Femur (tissue), 1 donor: ENCODE data around the gene SPDL1.

Experiments
- DNase-seq: peaks from one replicate; pipeline ENCODE4 v3.0.0-alpha.2; 2017

The SPDL1 gene

DNA sequence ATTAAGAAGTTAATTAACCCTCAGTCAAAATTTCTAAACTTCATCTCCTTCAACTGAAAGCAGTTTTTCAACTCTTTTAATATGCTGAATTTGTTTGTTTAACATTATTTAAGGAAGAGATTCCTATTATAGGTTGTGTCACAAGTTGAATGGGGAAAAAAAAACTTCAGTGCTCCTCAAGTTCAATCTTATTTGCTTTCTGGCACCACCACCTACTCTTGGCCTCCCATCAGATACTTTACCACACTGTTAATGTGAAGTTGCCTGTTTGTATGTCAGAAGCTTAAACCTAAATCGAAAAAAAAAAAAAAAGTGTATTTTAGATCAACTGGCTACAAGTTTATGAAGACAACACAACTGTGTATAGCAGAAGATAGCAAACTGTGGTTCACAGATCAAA, 49.4 kb downstream of the SPDL1 start:
- no peak for DNase-seq

DNA sequence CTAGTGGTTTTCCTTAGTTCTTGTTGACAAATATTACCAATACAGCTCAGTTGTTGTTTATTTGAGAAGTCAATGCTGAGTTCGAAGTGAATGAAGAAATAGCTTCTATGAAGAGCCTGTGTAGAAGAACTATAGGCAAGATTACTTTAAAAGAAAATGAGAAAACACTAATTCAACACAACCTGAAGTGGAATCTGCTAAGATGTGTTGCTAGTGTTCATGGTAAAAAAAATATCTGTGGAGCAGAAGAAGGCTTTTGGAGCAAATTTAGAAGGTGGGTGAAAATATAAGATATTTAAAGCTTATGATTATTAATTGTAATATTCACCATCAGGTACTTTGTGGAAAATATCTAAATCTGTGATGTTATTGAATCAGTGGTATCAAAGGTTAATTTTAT, 51.0 kb downstream of the SPDL1 start:
- DNase-seq: no peak

GRCh38 chr5:169635936-169636335, 52.4 kb downstream of the SPDL1 start:
- DNase-seq: no peak

- DNase-seq: no peak
Observed at GRCh38 chr5:169636477-169637084, 53.0 kb downstream of the SPDL1 start.

DNA sequence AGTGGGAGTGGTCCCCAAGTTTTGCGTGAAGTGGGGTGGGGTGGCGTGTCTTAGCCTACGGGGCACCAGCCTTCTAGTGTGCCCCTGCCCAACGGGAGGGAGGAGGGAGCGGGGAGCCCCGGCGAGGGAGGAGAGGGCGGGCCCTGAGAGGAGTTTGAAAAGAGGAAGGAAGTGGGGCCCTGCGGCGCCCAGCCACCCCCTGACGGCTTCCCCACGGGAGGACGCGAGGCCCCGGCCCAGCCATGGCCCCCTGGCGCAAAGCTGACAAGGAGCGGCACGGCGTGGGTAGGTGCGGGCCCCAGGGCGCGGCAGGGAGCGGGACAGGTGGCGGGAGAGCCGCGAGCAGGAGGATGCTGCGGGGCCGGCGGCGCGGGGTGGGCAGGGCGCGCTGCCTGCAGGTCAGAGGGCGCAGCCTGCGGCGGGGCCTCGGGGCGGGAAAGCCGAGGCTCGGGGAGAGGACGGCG, 53.5 kb downstream of the SPDL1 start, which contains the start of gene DOCK2:
Gene DOCK2 (plus strand): TSS at position 191 of the 464 bp plus-strand sequence. CDS start 52 bp downstream, at position 243.
- DNase-seq: peak; percentile 53

- peak; percentile 29 for DNase-seq
Observed at GRCh38 chr5:169637549-169638121, 54.1 kb downstream of the SPDL1 start.

- peak; percentile 36 for DNase-seq
Observed at GRCh38 chr5:169641253-169641652, 57.7 kb downstream of the SPDL1 start.

GRCh38 chr5:169646856-169647255, 63.3 kb downstream of the SPDL1 start:
- DNase-seq: no peak

DNA sequence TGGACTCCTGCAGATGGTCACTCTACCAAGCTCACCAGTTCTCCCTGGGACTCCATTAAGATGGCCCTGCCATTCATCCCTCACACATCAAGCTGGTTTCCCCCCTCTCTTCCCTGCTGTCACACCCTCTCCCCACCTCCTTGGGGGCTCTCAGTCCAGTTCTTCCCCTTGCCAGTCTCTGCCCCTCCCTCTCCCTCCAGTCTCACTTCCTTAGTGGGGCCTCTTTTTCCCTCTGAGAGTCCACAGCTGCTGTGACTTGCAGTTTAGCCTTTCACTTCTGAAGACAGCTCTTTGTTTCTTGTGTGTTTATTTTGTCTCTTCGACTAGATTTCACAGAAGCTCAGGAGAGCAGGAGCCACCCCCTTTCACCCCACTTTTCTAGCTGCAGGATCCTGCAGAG, 64.0 kb downstream of the SPDL1 start:
- DNase-seq: peak; percentile 22

GRCh38 chr5:169648725-169649310, 65.2 kb downstream of the SPDL1 start:
- DNase-seq: no peak

DNA sequence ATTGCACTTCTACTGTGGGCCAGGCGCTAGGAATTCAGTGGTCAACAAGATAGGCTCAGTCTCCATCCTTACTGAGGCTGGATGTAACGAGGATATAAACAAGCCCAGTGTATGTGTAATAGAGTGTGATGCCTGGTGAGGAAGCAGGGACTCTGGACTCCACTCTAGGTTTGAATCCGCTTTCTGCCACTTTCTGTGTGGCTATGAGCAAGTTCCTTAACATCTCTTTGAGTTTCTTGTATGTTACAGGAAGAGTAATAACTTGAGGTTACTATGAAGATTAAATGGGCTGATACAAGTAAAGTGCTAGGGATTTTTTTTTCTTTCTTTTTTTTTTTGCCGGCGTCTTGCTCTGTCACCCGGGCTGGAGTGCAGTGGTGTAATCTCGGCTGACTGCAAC, 65.9 kb downstream of the SPDL1 start:
- DNase-seq: no peak

GRCh38 chr5:169650701-169651331, 67.2 kb downstream of the SPDL1 start:
- DNase-seq: no peak

DNA sequence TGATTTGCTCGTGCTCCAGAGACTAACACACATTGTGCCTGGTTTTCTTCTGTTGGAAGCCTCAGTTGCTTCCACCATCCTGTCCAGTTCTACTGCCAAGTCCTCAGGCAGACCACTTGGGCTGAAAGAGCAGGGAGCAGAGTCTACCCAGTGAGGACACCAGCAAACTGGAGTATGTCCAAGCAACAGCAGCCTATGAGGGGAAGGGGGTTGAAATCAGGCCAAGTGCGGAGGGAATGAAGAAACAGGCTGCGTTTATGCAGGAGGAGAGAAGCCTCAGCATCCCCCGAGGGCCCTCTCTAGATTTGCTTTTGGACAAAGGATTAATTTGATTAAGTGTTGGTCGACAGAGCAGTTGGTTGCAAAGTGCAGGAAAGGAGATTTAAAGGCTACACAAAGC, 68.0 kb downstream of the SPDL1 start:
- no peak for DNase-seq

- no peak for DNase-seq
Observed at GRCh38 chr5:169652057-169652456, 68.5 kb downstream of the SPDL1 start.

DNA sequence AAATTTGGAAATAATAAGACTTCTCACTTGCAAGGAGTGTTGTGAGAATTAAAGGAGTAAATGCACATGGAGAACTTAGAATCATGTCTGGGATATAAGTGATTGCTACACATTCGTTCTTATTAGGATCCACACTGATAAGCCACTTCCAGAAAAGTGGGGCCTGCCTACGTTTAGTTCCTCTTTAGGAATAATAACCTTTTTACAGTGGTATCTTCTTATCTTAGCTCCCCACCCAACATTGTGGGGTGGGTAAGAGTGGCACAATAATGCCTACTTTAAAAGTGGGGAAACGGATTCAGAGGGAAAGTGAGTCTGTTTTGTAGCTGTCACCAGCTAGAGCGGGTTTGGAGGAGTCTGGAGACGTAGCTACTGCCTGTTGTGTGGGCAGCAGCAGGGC, 69.5 kb downstream of the SPDL1 start:
- DNase-seq: no peak
